Stimulated activated CD4-positive, alpha-beta T cell treated with anti-CD3 and anti-CD28 coated beads, Interleukin-1b, Interleukin-23, amount 100 ng/mL, for 24 hours (primary cell): ENCODE measurements around the gene FOXJ1.

Experiments used
- DNase-seq, 4 experiments: peaks; one replicate each; pipeline ENCODE4 v3.0.0-alpha.2; 2020; ENCODE audit warnings: low read depth in 4 of 4, low spot score in 1 of 4

FOXJ1 gene

DNA sequence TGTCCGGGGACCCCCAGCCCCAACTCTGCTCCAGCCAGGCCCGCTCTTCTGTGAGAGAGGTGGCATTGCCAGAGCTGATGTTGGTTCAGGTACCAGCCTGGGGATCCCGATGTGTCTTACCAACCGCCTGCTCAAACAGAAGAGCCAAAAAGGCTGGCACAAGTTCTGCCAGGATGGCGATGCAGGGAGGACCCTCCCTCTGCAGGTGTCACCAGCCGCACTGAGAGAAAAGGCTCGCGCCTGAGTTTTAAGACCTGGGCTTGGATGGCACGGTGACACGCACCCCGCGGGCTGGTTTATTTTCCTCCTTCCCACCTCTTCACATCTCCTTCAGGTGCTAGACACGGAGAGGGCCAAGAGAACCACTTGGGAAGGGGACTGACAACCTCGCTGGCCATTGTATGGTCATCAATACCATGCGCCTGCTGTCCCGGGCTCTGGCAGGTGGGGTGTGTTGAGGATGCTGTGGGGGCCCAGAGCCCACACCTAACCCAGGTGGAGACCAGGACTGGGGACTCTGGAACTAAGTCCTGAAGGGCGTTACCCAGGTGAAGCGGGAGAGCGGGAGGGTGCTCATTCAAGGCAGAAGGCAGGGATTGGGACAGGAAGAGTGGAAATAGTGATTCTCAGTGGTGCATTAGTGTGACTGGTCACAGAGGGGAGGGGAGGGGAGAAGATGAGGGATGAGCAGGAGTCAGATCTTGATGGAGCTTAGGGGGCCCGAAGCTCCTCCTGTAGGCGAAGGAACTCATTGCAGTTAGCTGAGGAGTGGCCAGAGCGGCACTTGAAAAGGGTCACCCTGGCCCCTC, 16.3 kb downstream of the FOXJ1 start:
- no peak for DNase-seq

GRCh38 chr17:76123749-76124581, 17.1 kb downstream of the FOXJ1 start:
- DNase-seq, result no peak

- no peak for DNase-seq
Measured at GRCh38 chr17:76123191-76123499, 17.9 kb downstream of the FOXJ1 start.

DNA sequence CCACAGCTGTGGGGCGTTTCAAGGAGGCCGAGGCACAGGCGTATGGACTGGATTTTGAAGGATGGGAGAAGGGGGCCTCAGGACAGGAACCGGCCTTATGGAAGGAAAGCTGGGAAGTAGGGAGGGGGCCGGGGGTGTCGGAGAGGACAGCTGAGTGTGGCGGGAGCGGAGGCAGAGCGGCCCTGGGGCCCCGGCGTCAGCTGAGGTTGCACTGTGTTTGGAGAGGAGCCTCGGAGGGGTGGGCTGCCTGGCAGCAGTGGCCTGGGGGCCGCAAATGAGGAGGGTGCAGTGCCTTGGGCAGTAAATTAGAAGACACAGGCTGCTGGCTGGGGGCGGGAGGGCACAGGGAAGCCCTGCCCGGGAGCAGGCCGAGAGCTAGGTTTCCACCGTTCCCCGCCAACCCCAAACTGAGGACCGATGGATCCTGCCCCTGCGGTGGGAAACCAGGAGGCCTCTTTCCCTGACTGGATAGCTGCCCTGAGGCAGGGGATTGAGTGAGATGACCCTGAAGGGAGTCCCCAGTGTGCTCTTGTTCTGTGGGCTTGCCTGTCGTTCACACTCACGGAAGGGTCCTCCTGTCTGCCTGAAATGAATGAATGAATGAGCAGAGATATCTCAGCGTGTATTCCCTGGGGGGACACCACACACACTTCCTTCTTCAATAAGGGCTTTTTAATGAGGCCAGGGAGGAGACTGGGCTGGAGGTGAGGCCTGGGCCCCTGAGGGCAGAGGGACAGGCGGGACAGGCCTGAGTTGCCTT, 18.4 kb downstream of the FOXJ1 start:
- no peak for DNase-seq

- DNase-seq, result no peak
Measured at GRCh38 chr17:76121932-76122430, 19.1 kb downstream of the FOXJ1 start.

- DNase-seq, result no peak
Measured at GRCh38 chr17:76120658-76121008, 20.4 kb downstream of the FOXJ1 start.

GRCh38 chr17:76119409-76120371, 21.4 kb downstream of the FOXJ1 start:
- no peak for DNase-seq

GRCh38 chr17:76115138-76115754, 25.8 kb downstream of the FOXJ1 start:
- DNase-seq, result no peak

DNA sequence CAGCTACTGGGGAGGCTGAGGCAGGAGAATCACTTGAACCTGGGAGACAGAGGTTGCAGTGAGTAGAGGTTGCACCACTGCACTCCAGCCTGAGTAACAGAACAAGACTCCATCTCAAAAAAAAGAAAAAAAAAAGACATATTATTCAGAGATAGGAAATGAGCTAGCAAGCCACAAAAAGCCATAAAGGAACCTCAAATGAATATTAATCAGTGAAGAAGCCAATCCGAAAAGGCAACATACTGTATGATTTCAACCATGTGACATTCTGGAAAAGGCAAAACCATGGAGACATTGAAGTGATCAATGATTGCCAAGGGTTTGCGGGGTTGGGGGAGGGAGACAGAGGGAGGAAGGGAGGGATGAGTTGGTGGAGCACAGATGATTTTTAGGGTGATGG, 29.1 kb downstream of the FOXJ1 start:
- no peak for DNase-seq

GRCh38 chr17:76107509-76107908, 33.5 kb downstream of the FOXJ1 start:
- no peak for DNase-seq

DNA sequence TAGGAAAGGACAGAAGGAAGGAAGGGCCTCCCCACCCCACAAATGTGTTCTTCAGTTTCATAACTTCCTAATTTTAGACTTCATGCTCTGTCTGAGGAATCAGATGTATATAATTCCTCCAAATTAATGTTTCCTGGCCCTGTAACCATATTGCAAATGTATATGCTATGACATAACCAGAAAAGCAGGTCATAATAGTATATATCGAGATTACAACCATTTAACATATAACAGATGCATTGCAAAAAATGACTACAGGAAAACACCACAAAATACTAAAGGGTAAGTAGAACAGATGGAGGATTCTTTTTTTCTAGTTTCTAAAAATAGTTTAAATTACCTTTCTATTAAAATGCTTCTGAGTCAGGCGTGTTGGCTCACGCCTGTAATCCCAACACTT, 34.3 kb downstream of the FOXJ1 start:
- DNase-seq, result no peak

DNA sequence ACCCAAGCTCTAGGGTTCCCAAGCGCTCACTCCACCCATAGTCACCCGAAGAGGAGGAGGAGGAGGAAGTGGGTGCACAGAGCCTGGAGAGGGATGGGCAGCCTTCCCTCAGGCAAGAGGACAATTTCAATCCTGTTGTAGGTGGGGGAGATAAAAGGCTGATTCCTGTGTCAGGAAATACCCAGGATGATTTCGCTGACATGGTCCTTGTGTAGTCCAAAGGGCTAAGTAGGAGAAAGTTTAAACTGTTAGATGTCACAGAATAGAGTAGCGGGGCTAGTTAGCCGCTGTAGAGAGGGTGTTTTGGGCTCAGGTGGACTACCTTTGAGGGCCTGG, 36.2 kb downstream of the FOXJ1 start:
- DNase-seq, result no peak

GRCh38 chr17:76104140-76104895, 36.7 kb downstream of the FOXJ1 start:
- DNase-seq, result no peak

- peak; percentile 80 to 88 (median 84) for DNase-seq
Measured at GRCh38 chr17:76103274-76104139, 37.5 kb downstream of the FOXJ1 start, which contains the start of gene EXOC7. Gene EXOC7, minus strand, starts transcription at chr17:76103787. Its CDS starts 95 bp downstream, at chr17:76103692.

GRCh38 chr17:76102944-76103273, 38.1 kb downstream of the FOXJ1 start:
- no peak for DNase-seq

DNA sequence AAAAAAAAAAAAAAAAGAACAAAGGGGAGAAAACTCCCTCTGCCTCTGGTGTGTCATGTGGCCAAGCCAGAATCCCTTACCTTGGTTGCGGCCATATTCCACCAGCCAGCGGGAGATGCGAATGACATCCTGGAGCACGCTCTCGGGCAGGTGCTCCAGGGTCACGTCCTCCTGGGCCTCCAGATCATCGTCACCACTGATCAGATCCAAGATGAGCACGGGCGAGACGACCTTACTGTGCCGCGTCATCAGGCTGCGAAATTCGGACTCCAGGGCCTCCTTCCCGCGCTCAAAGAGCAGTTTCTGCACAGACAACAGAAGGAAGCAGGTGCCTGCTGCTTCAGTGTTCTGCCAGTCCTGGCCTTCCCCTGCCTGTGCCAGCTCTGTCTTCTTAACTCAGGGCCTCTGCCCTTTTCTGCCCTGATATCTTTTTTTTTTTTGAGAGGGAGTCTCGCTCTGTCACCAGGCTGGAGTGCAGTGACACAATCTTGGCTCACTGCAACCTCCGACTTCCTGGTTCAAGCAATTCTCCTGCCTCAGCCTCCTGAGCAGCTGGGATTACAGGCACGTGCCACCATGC, 43.2 kb downstream of the FOXJ1 start:
- DNase-seq, result no peak

DNA sequence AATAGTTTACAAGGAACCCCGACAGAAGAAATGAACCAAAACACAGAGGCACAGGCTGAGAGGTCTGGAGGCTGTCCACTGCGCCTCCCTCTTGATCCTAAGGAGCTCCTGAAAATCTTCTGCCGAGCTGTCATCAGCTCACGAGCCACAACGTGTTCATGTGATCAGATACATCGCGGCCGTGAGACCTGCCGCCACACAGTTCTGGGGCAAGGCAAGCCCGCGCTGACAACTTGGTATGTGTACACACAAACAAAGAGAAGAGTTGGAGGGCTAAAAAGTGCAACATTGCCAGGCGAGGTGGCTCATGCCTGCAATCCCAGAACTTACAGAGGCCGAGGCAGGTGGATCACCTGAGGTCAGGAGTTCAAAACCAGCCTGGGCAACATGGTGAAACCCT, 45.1 kb downstream of the FOXJ1 start:
- no peak for DNase-seq

- DNase-seq, result no peak
Measured at GRCh38 chr17:76094046-76094445, 47.0 kb downstream of the FOXJ1 start.
